Muscle layer of colon (tissue), 2 donors: ENCODE data around the gene FAM13B.
A peak's percentile ranks its signal among the peaks of the same experiment; 100 is the strongest.
"Not testable (repeated sequence)": the region's sequence is repeated elsewhere in the genome, so short reads cannot be mapped to it uniquely, and the experiment has no call there.

ENCODE experiments used
- H3K27ac ChIP-seq: one replicate; pipeline ENCODE4 v1.7.0; 2013; ENCODE audit warnings: low read depth, mild to moderate bottlenecking, low read length, moderate library complexity
- H3K27me3 ChIP-seq, 2 donors: one replicate each; pipeline ENCODE4 v1.7.0; 2013; ENCODE audit warnings: low read length in 2 of 2, mild to moderate bottlenecking in 2 of 2; ENCODE audit not compliant: insufficient read depth in 2 of 2, control insufficient read depth in 1 of 2
- H3K36me3 ChIP-seq: one replicate; pipeline ENCODE4 v1.7.0; 2013; ENCODE audit warnings: mild to moderate bottlenecking, low read length; ENCODE audit not compliant: insufficient read depth
- H3K4me1 ChIP-seq: one replicate; pipeline ENCODE4 v1.7.0; 2013; ENCODE audit warnings: mild to moderate bottlenecking, low read length; ENCODE audit not compliant: insufficient read depth
- H3K4me3 ChIP-seq, 2 donors: one replicate each; pipeline ENCODE4 v1.7.0; 2013; ENCODE audit warnings: low read length in 2 of 2, low read depth in 1 of 2, mild to moderate bottlenecking in 1 of 2, moderate library complexity in 1 of 2
- H3K9ac ChIP-seq: one replicate; pipeline ENCODE4 v1.7.0; 2013; ENCODE audit warnings: low read length
- H3K9me3 ChIP-seq: one replicate; pipeline ENCODE4 v1.7.0; 2013; ENCODE audit warnings: mild to moderate bottlenecking, low read length
- donor health status: abdominal sarcoma.
- donor health status: Adenocarcinoma of cecum.

Gene FAM13B

DNA sequence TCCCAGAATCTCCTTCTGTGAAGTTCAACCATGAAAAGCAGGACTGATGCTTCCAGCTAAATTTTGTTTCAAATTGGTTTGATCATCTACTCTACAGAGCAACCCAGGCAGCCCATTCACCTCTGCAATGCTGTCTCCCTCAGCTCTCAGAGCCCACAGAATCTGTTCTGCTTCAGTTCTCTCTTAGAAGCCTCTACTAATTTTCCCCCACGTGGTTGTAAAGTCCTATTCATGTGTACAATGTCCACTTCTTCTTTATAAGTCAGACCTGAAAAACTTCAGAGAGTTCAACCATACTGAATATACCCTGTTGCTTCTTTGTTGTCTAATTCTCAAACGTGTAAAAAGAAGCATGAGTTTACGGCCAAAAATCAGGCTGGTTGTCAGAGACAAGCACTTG is 21.3 kb upstream of the FAM13B start:
- Histone ChIP-seq H3K9me3 (no peaks in the 10 kb centered on the region), H3K9ac (no peak overlapping the region), H3K4me1 (no peaks in the 10 kb centered on the region), H3K4me3 (no peak overlapping the region), H3K27me3 (no peaks in the 10 kb centered on the region), H3K36me3 (no peaks in the 10 kb centered on the region), H3K27ac (no peak overlapping the region)

DNA sequence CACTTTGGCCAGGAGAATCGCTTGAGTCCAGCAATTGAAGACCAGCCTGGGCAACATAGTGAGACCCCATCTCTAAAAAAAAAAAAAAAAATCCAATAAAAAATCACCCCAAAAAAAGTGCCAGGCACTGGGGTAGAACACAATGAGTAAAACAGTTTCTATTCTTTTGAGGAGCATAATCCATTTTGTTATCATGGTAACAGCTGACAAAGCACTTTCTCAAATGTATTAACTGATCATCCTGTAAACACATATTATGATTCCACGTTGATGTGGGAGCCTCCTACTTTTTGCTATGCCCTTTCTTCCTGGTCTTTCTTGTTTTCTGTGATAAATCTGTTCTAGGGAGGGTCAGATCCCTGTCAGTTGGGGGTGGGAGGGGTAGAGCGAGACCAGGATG is 20.7 kb upstream of the FAM13B start:
- no peaks in the 10 kb centered on the region for H3K36me3 ChIP-seq
- H3K4me3 ChIP-seq = no peak overlapping the region
- no peaks in the 10 kb centered on the region for H3K4me1 ChIP-seq
- H3K27ac ChIP-seq = no peak overlapping the region
- no peaks in the 10 kb centered on the region for H3K9me3 ChIP-seq
- no peak overlapping the region for H3K9ac ChIP-seq
- no peaks in the 10 kb centered on the region for H3K27me3 ChIP-seq

- H3K27me3 ChIP-seq, H3K4me3 ChIP-seq, H3K36me3 ChIP-seq, H3K9me3 ChIP-seq, H3K9ac ChIP-seq, H3K4me1 ChIP-seq, H3K27ac ChIP-seq: not testable (repeated sequence)
Observed at GRCh38 chr5:138052718-138053117, 19.8 kb upstream of the FAM13B start.

- H3K4me1 ChIP-seq = no peaks in the 10 kb centered on the region
- no peak overlapping the region for H3K9ac ChIP-seq
- H3K27ac ChIP-seq = no peak overlapping the region
- H3K9me3 ChIP-seq = no peaks in the 10 kb centered on the region
- no peak overlapping the region for H3K4me3 ChIP-seq
- no peaks in the 10 kb centered on the region for H3K27me3 ChIP-seq
- H3K36me3 ChIP-seq = no peaks in the 10 kb centered on the region
Observed at GRCh38 chr5:138051441-138052296, 18.8 kb upstream of the FAM13B start.

- H3K4me3 ChIP-seq, H3K9me3 ChIP-seq, H3K36me3 ChIP-seq, H3K9ac ChIP-seq, H3K27me3 ChIP-seq, H3K27ac ChIP-seq, H3K4me1 ChIP-seq: not testable (repeated sequence)
Observed at GRCh38 chr5:138045283-138045682, 12.4 kb upstream of the FAM13B start.

- Histone ChIP-seq H3K27me3 (no peaks in the 10 kb centered on the region), H3K4me3 (no peak overlapping the region), H3K9me3 (no peaks in the 10 kb centered on the region), H3K27ac (no peak overlapping the region), H3K9ac (no peak overlapping the region), H3K36me3 (no peaks in the 10 kb centered on the region), H3K4me1 (peaks cover 11% of the 10 kb centered on the region)
Observed at GRCh38 chr5:138038826-138039225, 5.9 kb upstream of the FAM13B start.

- no peak overlapping the region for H3K9ac ChIP-seq
- no peaks in the 10 kb centered on the region for H3K9me3 ChIP-seq
- H3K27me3 ChIP-seq = no peaks in the 10 kb centered on the region
- no peak overlapping the region for H3K4me3 ChIP-seq
- no peaks in the 10 kb centered on the region for H3K36me3 ChIP-seq
- H3K4me1 ChIP-seq = peaks cover 15% of the 10 kb centered on the region
- no peak overlapping the region for H3K27ac ChIP-seq
Observed at GRCh38 chr5:138037907-138038633, 5.2 kb upstream of the FAM13B start.

DNA sequence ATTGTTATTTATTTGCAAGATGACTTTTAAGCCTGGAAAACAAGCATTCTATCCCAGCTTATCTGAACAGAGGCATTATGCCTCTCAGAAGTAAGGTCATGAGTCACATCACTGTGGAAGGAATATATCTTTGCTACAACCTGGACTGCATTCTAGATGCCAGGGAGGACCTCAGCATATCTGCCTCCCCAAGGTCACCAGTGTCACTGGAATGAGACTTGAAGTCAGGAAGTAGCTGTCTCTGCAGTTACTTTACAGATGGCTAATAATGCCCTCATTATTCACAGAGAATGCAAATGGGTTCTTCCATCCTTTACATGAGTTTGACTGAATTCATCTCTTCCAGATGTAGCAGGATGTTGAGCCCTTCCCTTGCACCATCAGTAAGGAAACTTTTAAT is 4.4 kb upstream of the FAM13B start:
- H3K4me1 ChIP-seq = peaks cover 15% of the 10 kb centered on the region
- H3K9me3 ChIP-seq = no peaks in the 10 kb centered on the region
- H3K27ac ChIP-seq = no peak overlapping the region
- H3K9ac ChIP-seq = no peak overlapping the region
- no peaks in the 10 kb centered on the region for H3K36me3 ChIP-seq
- no peaks in the 10 kb centered on the region for H3K27me3 ChIP-seq
- no peak overlapping the region for H3K4me3 ChIP-seq

DNA sequence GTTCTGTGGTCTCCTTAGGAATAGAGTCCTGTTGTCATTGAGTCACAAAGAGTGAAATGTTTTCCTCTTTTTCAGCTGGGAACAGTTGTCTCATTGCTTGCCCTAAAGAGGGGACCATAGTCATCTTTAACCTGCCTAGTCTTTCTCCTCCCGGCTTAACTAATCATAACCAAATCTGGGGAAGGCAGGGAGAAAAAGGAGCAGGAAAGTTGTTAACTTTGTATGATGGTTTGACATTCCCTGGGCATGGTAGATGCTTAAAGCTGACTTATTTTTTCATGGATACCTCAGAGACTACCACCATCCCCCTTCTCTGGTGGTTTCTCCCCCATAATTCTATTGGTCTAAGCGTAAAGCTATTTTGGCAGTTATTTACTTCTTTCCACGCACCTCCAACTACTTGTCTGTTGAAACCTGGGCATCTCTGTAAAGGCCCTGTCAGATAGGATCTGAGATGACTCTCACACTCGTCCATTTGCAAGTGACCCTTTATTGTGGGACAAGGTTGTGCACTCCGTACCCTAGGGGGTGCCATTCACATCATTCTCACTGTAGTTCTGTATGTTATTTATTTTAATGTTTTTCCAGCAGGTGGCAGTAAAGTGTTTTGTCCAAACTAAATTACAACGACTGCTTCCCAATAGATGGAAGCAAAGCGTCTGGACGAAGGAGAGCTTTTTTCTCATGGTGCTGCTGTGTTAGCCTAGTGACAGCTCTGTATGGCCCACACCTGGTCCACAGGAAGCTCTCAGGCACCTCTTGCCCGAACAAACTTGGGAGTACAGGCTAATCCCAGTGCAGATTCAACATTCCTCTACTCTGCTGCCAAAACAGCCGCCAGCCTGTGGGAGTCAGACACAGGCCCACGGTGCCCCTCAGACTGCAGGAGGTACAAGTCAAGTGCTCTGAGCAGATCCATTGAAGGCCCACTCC is 3.0 kb upstream of the FAM13B start:
- Histone ChIP-seq H3K4me1 (peaks cover 15% of the 10 kb centered on the region), H3K27ac (no peak overlapping the region), H3K9me3 (no peaks in the 10 kb centered on the region), H3K36me3 (no peaks in the 10 kb centered on the region), H3K4me3 (no peak overlapping the region), H3K9ac (peak overlapping the region; percentile 14), H3K27me3 (no peaks in the 10 kb centered on the region)

DNA sequence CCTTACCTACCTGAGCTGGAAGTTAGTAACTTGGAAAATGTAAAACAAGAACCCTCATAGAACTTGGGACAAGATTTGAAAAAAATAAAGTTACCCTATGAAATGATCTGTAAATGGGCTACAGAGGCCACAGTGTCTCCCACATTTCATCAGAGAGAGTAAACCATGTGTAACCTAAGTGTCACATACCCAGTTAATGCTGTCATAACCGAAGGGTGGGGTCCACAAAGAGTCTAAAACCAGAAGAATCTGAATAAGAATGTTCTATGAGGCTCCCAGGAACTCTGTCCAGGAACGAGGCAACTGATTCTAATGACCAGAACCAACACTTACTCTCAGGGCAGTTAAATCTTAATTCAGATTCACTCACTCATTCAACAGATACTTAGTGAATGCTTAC is 1.0 kb upstream of the FAM13B start:
- H3K4me3 ChIP-seq = no peak overlapping the region
- H3K27me3 ChIP-seq = no peaks in the 10 kb centered on the region
- peak overlapping the region; percentile 97 for H3K9ac ChIP-seq
- peak overlapping the region; percentile 100 for H3K27ac ChIP-seq
- H3K4me1 ChIP-seq = peaks cover 33% of the 10 kb centered on the region
- no peaks in the 10 kb centered on the region for H3K9me3 ChIP-seq
- no peaks in the 10 kb centered on the region for H3K36me3 ChIP-seq

DNA sequence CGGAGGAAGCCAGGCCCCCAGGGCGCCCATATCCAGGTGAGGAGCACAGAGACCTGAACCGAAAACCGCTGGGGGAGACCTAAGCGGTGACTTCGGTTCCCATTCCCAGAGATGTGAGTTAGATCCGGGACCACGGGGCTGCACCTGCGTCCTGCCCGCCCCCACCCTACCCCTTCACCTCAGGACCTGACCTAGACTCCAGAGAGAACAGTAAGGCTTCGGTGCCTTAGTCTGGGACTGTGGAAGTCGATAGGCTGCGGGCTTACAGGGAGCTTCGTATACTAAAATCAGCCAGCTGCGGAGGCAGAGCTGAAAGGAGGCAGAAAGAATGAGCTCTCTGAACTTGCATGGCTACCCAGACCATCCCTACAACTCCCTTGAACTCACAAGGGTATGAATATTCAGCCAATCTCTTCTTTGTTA is 518 bp upstream of the FAM13B start:
- H3K36me3 ChIP-seq = no peaks in the 10 kb centered on the region
- peak overlapping the region; percentile 90 to 99 for H3K4me3 ChIP-seq
- H3K9me3 ChIP-seq = no peaks in the 10 kb centered on the region
- peak overlapping the region; percentile 100 for H3K27ac ChIP-seq
- H3K27me3 ChIP-seq = no peaks in the 10 kb centered on the region
- H3K4me1 ChIP-seq = peaks cover 33% of the 10 kb centered on the region
- H3K9ac ChIP-seq = peak overlapping the region; percentile 97
